GM23338 (cell line): ENCODE data around the gene OR2L5. TPM values are rescaled to one million over a fixed set of nuclear protein-coding genes. Genes with fewer than 3 reads are reported as not detected.

Experiments
- ATAC-seq: fragments of 200-7000 bp; cut with Tn5 transposase; 3 replicates; pipeline ENCODE4 v1.9.1; 2020
- DNase-seq: peaks from one replicate; pipeline ENCODE4 v3.0.0-alpha.2; 2015; ENCODE audit warnings: low spot score
- H2AFZ ChIP-seq: fragments of 200-600 bp; sonication (generic); 2 replicates; pipeline ENCODE4 v1.8.0; 2016; ENCODE audit warnings: antibody characterized with exemption, mild to moderate bottlenecking, moderate library complexity
- H3F3A ChIP-seq: fragments of 200-600 bp; sonication (generic); replicated peaks from 2 replicates; pipeline ENCODE4 v1.8.0; 2017; ENCODE audit warnings: antibody characterized with exemption, mixed run types, low read depth
- H3K27ac ChIP-seq: fragments of 200-600 bp; sonication (generic); 2 replicates; pipeline ENCODE4 v1.6.1; 2016; ENCODE audit warnings: low read depth
- H3K27me3 ChIP-seq: fragments of 200-600 bp; sonication (generic); 2 replicates; pipeline ENCODE4 v1.8.0; 2016; ENCODE audit warnings: mild to moderate bottlenecking, mixed run types, moderate library complexity; ENCODE audit not compliant: insufficient read depth
- H3K36me3 ChIP-seq: fragments of 200-600 bp; sonication (generic); 2 replicates; pipeline ENCODE4 v1.8.0; 2016; ENCODE audit warnings: mild to moderate bottlenecking; ENCODE audit not compliant: insufficient read depth
- H3K4me1 ChIP-seq: fragments of 200-600 bp; sonication (generic); 2 replicates; pipeline ENCODE4 v1.8.0; 2016; ENCODE audit warnings: mild to moderate bottlenecking, moderate library complexity; ENCODE audit not compliant: insufficient read depth
- H3K4me2 ChIP-seq: fragments of 200-600 bp; sonication (generic); 2 replicates; pipeline ENCODE4 v1.7.1; 2017; ENCODE audit warnings: mixed run types
- H3K4me3 ChIP-seq: fragments of 200-600 bp; sonication (generic); 2 replicates; pipeline ENCODE4 v1.6.1; 2016; ENCODE audit warnings: mixed run types
- H3K79me2 ChIP-seq: fragments of 200-600 bp; sonication (generic); replicated peaks from 2 replicates; pipeline ENCODE4 v1.8.0; 2017; ENCODE audit warnings: mild to moderate bottlenecking; ENCODE audit not compliant: insufficient read depth
- H3K9me2 ChIP-seq: fragments of 200-600 bp; sonication (generic); 2 replicates; pipeline ENCODE4 v1.8.0; 2017; ENCODE audit not compliant: insufficient read depth
- H4K20me1 ChIP-seq: fragments of 200-600 bp; sonication (generic); replicated peaks from 2 replicates; pipeline ENCODE4 v1.8.0; 2017; ENCODE audit warnings: mild to moderate bottlenecking; ENCODE audit not compliant: insufficient read depth
- H3K27ac Mint-ChIP-seq: 2 replicates; pipeline ENCODE4 v1.8.0; 2020; ENCODE audit warnings: inconsistent platforms, mild to moderate bottlenecking, moderate library complexity, mixed read lengths
- H3K27me3 Mint-ChIP-seq: 3 replicates; pipeline ENCODE4 v1.8.0; 2022; ENCODE audit warnings: low read depth, mild to moderate bottlenecking, moderate library complexity, mixed read lengths, inconsistent platforms; ENCODE audit not compliant: insufficient read depth, poor library complexity
- H3K36me3 Mint-ChIP-seq: 3 replicates; pipeline ENCODE4 v1.8.0; 2021; ENCODE audit warnings: low read depth, mild to moderate bottlenecking, inconsistent platforms, moderate library complexity, mixed read lengths
- H3K4me1 Mint-ChIP-seq: 3 replicates; pipeline ENCODE4 v1.8.0; 2020; ENCODE audit warnings: mild to moderate bottlenecking, inconsistent platforms, mixed read lengths
- H3K4me3 Mint-ChIP-seq: 3 replicates; pipeline ENCODE4 v1.8.0; 2021; ENCODE audit warnings: moderate library complexity, mild to moderate bottlenecking, inconsistent platforms, mixed read lengths
- H3K9me3 Mint-ChIP-seq: 3 replicates; pipeline ENCODE4 v1.8.0; 2020; ENCODE audit warnings: moderate library complexity, mild to moderate bottlenecking, inconsistent platforms, mixed read lengths
- CREB1 ChIP-seq: fragments of 250-450 bp; sonication (Bioruptor Pico); IDR thresholded peaks from 2 replicates; pipeline ENCODE4 v1.5.0; 2020; ENCODE audit warnings: low read depth, mild to moderate bottlenecking, moderate library complexity
- CTCF ChIP-seq, 2 experiments: fragments of 200-600 bp in 1 of 2; sonication (generic) in 1 of 2; conservative IDR thresholded peaks; 2 replicates each; pipeline versions ENCODE4 v1.5.1 to v1.6.1; 2016 to 2017; ENCODE audit warnings: antibody characterized with exemption in 2 of 2, low read depth in 2 of 2, mild to moderate bottlenecking in 2 of 2, moderate library complexity in 1 of 2
- ETS1 ChIP-seq: IDR thresholded peaks from 2 replicates; pipeline ENCODE4 v1.6.1; 2016; ENCODE audit warnings: antibody characterized with exemption
- EZH2 ChIP-seq: fragments of 200-600 bp; sonication (generic); IDR thresholded peaks from one replicate; pipeline ENCODE4 v1.8.0; 2017; ENCODE audit warnings: antibody characterized with exemption, mild to moderate bottlenecking, low read depth; ENCODE audit not compliant: unreplicated experiment
- EZH2phosphoT487 ChIP-seq: fragments of 200-600 bp; sonication (generic); IDR thresholded peaks from one replicate; pipeline ENCODE4 v1.8.1; 2018; ENCODE audit warnings: antibody characterized with exemption; ENCODE audit not compliant: unreplicated experiment
- JUNB ChIP-seq: IDR thresholded peaks from one replicate; pipeline ENCODE4 v1.6.1; 2016; ENCODE audit warnings: antibody characterized with exemption; ENCODE audit not compliant: unreplicated experiment
- NANOG ChIP-seq: IDR thresholded peaks from 2 replicates; pipeline ENCODE4 v1.6.1; 2016; ENCODE audit warnings: antibody characterized with exemption, borderline replicate concordance
- POLR2AphosphoS5 ChIP-seq: IDR thresholded peaks from 2 replicates; pipeline ENCODE4 v1.6.1; 2016; ENCODE audit warnings: antibody characterized with exemption, low read depth
- REST ChIP-seq: IDR thresholded peaks from one replicate; pipeline ENCODE4 v1.6.1; 2018; ENCODE audit warnings: antibody characterized with exemption; ENCODE audit not compliant: unreplicated experiment
- STAT1 ChIP-seq: IDR thresholded peaks from one replicate; pipeline ENCODE4 v1.6.1; 2016; ENCODE audit warnings: antibody characterized with exemption; ENCODE audit not compliant: unreplicated experiment
- ZNF114 ChIP-seq: fragments of 250-450 bp; sonication (Bioruptor Pico); IDR thresholded peaks from 2 replicates; pipeline ENCODE4 v1.5.0; 2020; ENCODE audit warnings: mild to moderate bottlenecking, moderate library complexity
- ZNF331 ChIP-seq: fragments of 250-450 bp; sonication (Bioruptor Pico); IDR thresholded peaks from 2 replicates; pipeline ENCODE4 v1.5.0; 2020; ENCODE audit warnings: low read depth, mild to moderate bottlenecking, moderate library complexity
- polyA plus RNA-seq: library from polyadenylated mRNA; unstranded; fragments of >200 nt; fragmentation: Nextera tagmentation; extraction: Ambion mirVana; gene quantifications from 2 replicates; pipeline ENCODE4 v1.2.1, GENCODE V29; 2016
- total RNA-seq: library from RNA; depleted of rRNA; stranded (reverse); fragments of >200 nt; shearing (Covaris generic); gene quantifications from 2 replicates; pipeline ENCODE4 v1.2.3, GENCODE V29; 2014
- TF ChIP-seq, protein P1 (sequence below): fragments of 250-450 bp; sonication (Bioruptor Pico); IDR thresholded peaks from 2 replicates; pipeline ENCODE4 v1.5.0; 2020; ENCODE audit warnings: mild to moderate bottlenecking, moderate library complexity

OR2L5 gene
- total and polyA plus RNA-seq, 2 experiments from 2014 or later, result not detected

DNA sequence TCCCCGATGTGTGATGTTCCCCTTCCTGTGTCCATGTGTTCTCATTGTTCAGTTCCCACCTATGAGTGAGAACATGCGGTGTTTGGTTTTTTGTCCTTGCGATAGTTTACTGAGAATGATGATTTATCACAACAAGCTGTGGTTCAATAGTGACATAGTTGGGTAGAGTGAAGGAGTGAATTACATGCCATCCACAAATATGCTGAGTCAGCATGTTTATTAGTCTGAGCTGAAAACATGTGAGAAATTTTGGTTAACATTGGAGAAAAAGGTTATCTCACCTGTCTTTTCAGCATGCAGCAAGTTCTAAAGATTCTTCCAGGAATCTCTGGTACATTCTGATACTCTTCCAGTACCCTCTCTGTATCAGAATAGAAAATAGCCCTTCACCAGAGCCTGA lies 52.1 kb downstream of the OR2L5 start:
- peaks cover 11% of the 10 kb centered on the region for H3K36me3 Mint-ChIP-seq
- TF ChIP-seq ZNF331 (no peak), EZH2phosphoT487 (no peak), JUNB (no peak), POLR2AphosphoS5 (no peak), NANOG (no peak), CREB1 (CRISPR knock-in tag) (no peak), STAT1 (no peak), ETS1 (no peak), EZH2 (no peak), CTCF (conservative IDR thresholded peaks at IDR 0.05; ENCODE audit: low read depth in 2 of 2) (no peak), ZNF114 (CRISPR knock-in tag) (no peak), REST (no peak)
- TF ChIP-seq, protein P1, sequence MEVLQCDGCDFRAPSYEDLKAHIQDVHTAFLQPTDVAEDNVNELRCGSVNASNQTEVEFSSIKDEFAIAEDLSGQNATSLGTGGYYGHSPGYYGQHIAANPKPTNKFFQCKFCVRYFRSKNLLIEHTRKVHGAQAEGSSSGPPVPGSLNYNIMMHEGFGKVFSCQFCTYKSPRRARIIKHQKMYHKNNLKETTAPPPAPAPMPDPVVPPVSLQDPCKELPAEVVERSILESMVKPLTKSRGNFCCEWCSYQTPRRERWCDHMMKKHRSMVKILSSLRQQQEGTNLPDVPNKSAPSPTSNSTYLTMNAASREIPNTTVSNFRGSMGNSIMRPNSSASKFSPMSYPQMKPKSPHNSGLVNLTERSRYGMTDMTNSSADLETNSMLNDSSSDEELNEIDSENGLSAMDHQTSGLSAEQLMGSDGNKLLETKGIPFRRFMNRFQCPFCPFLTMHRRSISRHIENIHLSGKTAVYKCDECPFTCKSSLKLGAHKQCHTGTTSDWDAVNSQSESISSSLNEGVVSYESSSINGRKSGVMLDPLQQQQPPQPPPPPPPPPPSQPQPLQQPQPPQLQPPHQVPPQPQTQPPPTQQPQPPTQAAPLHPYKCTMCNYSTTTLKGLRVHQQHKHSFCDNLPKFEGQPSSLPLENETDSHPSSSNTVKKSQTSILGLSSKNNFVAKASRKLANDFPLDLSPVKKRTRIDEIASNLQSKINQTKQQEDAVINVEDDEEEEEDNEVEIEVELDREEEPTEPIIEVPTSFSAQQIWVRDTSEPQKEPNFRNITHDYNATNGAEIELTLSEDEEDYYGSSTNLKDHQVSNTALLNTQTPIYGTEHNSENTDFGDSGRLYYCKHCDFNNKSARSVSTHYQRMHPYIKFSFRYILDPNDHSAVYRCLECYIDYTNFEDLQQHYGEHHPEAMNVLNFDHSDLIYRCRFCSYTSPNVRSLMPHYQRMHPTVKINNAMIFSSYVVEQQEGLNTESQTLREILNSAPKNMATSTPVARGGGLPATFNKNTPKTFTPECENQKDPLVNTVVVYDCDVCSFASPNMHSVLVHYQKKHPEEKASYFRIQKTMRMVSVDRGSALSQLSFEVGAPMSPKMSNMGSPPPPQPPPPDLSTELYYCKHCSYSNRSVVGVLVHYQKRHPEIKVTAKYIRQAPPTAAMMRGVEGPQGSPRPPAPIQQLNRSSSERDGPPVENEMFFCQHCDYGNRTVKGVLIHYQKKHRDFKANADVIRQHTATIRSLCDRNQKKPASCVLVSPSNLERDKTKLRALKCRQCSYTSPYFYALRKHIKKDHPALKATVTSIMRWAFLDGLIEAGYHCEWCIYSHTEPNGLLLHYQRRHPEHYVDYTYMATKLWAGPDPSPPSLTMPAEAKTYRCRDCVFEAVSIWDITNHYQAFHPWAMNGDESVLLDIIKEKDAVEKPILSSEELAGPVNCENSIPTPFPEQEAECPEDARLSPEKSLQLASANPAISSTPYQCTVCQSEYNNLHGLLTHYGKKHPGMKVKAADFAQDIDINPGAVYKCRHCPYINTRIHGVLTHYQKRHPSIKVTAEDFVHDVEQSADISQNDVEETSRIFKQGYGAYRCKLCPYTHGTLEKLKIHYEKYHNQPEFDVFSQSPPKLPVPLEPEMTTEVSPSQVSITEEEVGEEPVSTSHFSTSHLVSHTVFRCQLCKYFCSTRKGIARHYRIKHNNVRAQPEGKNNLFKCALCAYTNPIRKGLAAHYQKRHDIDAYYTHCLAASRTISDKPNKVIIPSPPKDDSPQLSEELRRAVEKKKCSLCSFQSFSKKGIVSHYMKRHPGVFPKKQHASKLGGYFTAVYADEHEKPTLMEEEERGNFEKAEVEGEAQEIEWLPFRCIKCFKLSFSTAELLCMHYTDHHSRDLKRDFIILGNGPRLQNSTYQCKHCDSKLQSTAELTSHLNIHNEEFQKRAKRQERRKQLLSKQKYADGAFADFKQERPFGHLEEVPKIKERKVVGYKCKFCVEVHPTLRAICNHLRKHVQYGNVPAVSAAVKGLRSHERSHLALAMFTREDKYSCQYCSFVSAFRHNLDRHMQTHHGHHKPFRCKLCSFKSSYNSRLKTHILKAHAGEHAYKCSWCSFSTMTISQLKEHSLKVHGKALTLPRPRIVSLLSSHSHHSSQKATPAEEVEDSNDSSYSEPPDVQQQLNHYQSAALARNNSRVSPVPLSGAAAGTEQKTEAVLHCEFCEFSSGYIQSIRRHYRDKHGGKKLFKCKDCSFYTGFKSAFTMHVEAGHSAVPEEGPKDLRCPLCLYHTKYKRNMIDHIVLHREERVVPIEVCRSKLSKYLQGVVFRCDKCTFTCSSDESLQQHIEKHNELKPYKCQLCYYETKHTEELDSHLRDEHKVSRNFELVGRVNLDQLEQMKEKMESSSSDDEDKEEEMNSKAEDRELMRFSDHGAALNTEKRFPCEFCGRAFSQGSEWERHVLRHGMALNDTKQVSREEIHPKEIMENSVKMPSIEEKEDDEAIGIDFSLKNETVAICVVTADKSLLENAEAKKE (CRISPR knock-in tag), result no peak

More for the DNA sequence above, 52.1 kb downstream of the OR2L5 start:
- no peak overlapping the region for H3K4me3 Mint-ChIP-seq
- no peaks in the 10 kb centered on the region for H3K4me1 Mint-ChIP-seq
- H3K9me3 Mint-ChIP-seq, result peaks cover 90% of the 10 kb centered on the region
- Histone ChIP-seq H3K9me2 (no peaks in the 10 kb centered on the region), H3K4me2 (no peak overlapping the region), H3K36me3 (no peaks in the 10 kb centered on the region), H3K4me1 (no peaks in the 10 kb centered on the region), H4K20me1 (no peaks in the 10 kb centered on the region), H2AFZ (no peak overlapping the region), H3K27me3 (no peaks in the 10 kb centered on the region), H3K27ac (no peak overlapping the region), H3F3A (no peaks in the 10 kb centered on the region), H3K79me2 (no peaks in the 10 kb centered on the region), H3K4me3 (no peak overlapping the region)
- H3K27ac Mint-ChIP-seq, result no peak overlapping the region
- H3K27me3 Mint-ChIP-seq, result peaks cover 4% of the 10 kb centered on the region
- ATAC-seq (no peak), DNase-seq (no peak)
